Right hindlimb (tissue), 1 donor: ENCODE results near the gene CCDC28B.
"Not testable (repeated sequence)": the region's sequence is repeated elsewhere in the genome, so short reads cannot be mapped to it uniquely, and the experiment has no call there.

Experiments used
- DNase-seq: peaks from one replicate; pipeline ENCODE4 v3.0.0-alpha.2; 2018

CCDC28B gene

GRCh38 chr1:32200226-32201010 lies at the start of gene CCDC28B:
Gene CCDC28B, plus strand, starts transcription at chr1:32200595. Its CDS starts 1,341 bp downstream, at chr1:32201936.
- peak; percentile 88 for DNase-seq

GRCh38 chr1:32150847-32151246 lies 49.5 kb upstream of the CCDC28B start:
- DNase-seq = no peak

GRCh38 chr1:32151319-32151787 lies 49.0 kb upstream of the CCDC28B start:
- DNase-seq = peak; percentile 45

- DNase-seq = no peak
Measured at GRCh38 chr1:32159189-32159588, 41.2 kb upstream of the CCDC28B start.

GRCh38 chr1:32163405-32163804 lies 37.0 kb upstream of the CCDC28B start:
- no peak for DNase-seq

GRCh38 chr1:32165633-32166032 lies 34.8 kb upstream of the CCDC28B start:
- not testable (repeated sequence) for DNase-seq

- no peak for DNase-seq
Measured at GRCh38 chr1:32170991-32171390, 29.4 kb upstream of the CCDC28B start.

GRCh38 chr1:32172621-32173245 lies 27.7 kb upstream of the CCDC28B start:
- no peak for DNase-seq

GRCh38 chr1:32178380-32179192 lies 21.8 kb upstream of the CCDC28B start:
- DNase-seq = no peak

GRCh38 chr1:32179193-32179442 lies 21.3 kb upstream of the CCDC28B start:
- DNase-seq = no peak

- peak; percentile 97 for DNase-seq
Measured at GRCh38 chr1:32179443-32180185, 20.8 kb upstream of the CCDC28B start, which contains the start of gene TXLNA. Gene TXLNA, plus strand, starts transcription at chr1:32179675. Its CDS starts 671 bp downstream, at chr1:32180346.

GRCh38 chr1:32180186-32181060 lies 20.0 kb upstream of the CCDC28B start:
- peak; percentile 77 for DNase-seq

- no peak for DNase-seq
Measured at GRCh38 chr1:32181065-32181464, 19.3 kb upstream of the CCDC28B start.

GRCh38 chr1:32181563-32181962 lies 18.8 kb upstream of the CCDC28B start:
- DNase-seq = no peak

GRCh38 chr1:32182060-32182459 lies 18.3 kb upstream of the CCDC28B start:
- no peak for DNase-seq

GRCh38 chr1:32184650-32185049 lies 15.7 kb upstream of the CCDC28B start:
- DNase-seq = no peak

- no peak for DNase-seq
Measured at GRCh38 chr1:32186077-32186476, 14.3 kb upstream of the CCDC28B start.

- no peak for DNase-seq
Measured at GRCh38 chr1:32186491-32186890, 13.9 kb upstream of the CCDC28B start.

GRCh38 chr1:32187850-32188249 lies 12.5 kb upstream of the CCDC28B start:
- no peak for DNase-seq

- no peak for DNase-seq
Measured at GRCh38 chr1:32192220-32192948, 8.0 kb upstream of the CCDC28B start.

GRCh38 chr1:32194984-32195383 lies 5.4 kb upstream of the CCDC28B start:
- DNase-seq = no peak
